Smooth muscle cell (in vitro differentiated cells): ENCODE results near the gene SCYL1. TPM values are rescaled to one million over a fixed set of nuclear protein-coding genes. Genes with fewer than 3 reads are reported as not detected.

Source experiments
- DNase-seq: peaks from one replicate; lab custom pipeline; 2025; ENCODE audit not compliant: unreplicated experiment; lab: John Stamatoyannopoulos, UW
- H2AFZ ChIP-seq: fragments of 200-600 bp; sonication (generic); 2 replicates; pipeline ENCODE4 v1.6.0; 2016; ENCODE audit warnings: antibody characterized with exemption, low read depth, mild to moderate bottlenecking
- H3F3A ChIP-seq: fragments of 200-600 bp; sonication (generic); 2 replicates; pipeline ENCODE4 v1.6.0; 2017; ENCODE audit warnings: antibody characterized with exemption, low read depth
- H3K27ac ChIP-seq: fragments of 200-600 bp; sonication (generic); 2 replicates; pipeline ENCODE4 v1.5.1; 2016; ENCODE audit warnings: low read depth, mild to moderate bottlenecking
- H3K27me3 ChIP-seq: fragments of 200-600 bp; sonication (generic); 2 replicates; pipeline ENCODE4 v1.6.1; 2016; ENCODE audit warnings: low read depth, mild to moderate bottlenecking
- H3K36me3 ChIP-seq: fragments of 200-600 bp; sonication (generic); 2 replicates; pipeline ENCODE4 v1.5.1; 2016; ENCODE audit warnings: low read depth
- H3K4me1 ChIP-seq: fragments of 200-600 bp; sonication (generic); 2 replicates; pipeline ENCODE4 v1.5.1; 2016; ENCODE audit warnings: low read depth
- H3K4me2 ChIP-seq: fragments of 200-600 bp; sonication (generic); 2 replicates; pipeline ENCODE4 v1.6.0; 2016; ENCODE audit warnings: mild to moderate bottlenecking
- H3K4me3 ChIP-seq: fragments of 200-600 bp; sonication (generic); 2 replicates; pipeline ENCODE4 v1.5.1; 2016; ENCODE audit warnings: mild to moderate bottlenecking
- H3K79me2 ChIP-seq: fragments of 200-600 bp; sonication (generic); 2 replicates; pipeline ENCODE4 v1.6.0; 2016; ENCODE audit warnings: low read depth, mild to moderate bottlenecking
- H3K9ac ChIP-seq: fragments of 200-600 bp; sonication (generic); 2 replicates; pipeline ENCODE4 v1.6.0; 2016; ENCODE audit warnings: low read depth
- H3K9me3 ChIP-seq: fragments of 200-600 bp; sonication (generic); replicated peaks from 2 replicates; pipeline ENCODE4 v1.5.1; 2016; ENCODE audit warnings: low read depth
- H4K20me1 ChIP-seq: fragments of 200-600 bp; sonication (generic); 2 replicates; pipeline ENCODE4 v1.6.0; 2016; ENCODE audit warnings: low read depth
- WGBS: methylation state at CpG from one replicate; pipeline ENCODE4 v1.1.7; 2016; ENCODE audit warnings: low lambda C conversion rate; 5-methylcytosine and 5-hydroxymethylcytosine counted together
- polyA plus RNA-seq: library from polyadenylated mRNA; unstranded; fragments of >200 nt; fragmentation: Nextera tagmentation; extraction: Ambion mirVana; gene quantifications from 2 replicates; pipeline ENCODE4 v1.2.1, GENCODE V29; 2016
- total RNA-seq: library from RNA; depleted of rRNA; stranded (reverse); fragments of >200 nt; gene quantifications from 2 replicates; pipeline ENCODE4 v1.2.3, GENCODE V29; 2014
- TF ChIP-seq, protein P1 (sequence below): fragments of 200-600 bp; sonication (generic); IDR thresholded peaks from 2 replicates; pipeline ENCODE4 v1.5.1; 2017; ENCODE audit warnings: borderline replicate concordance, mild to moderate bottlenecking, antibody characterized with exemption; ENCODE audit not compliant: insufficient read depth, poor library complexity, severe bottlenecking

Gene SCYL1
- total RNA-seq: 66.6 and 90.8 TPM in 2 replicates
- polyA plus RNA-seq: 108 and 123 TPM in 2 replicates

- no peaks in the 10 kb centered on the region for H3K27me3 ChIP-seq
- DNase-seq: peak; percentile 68
- H3K4me2 ChIP-seq: peak within 1 kb of the TSS; percentile 100
- TF ChIP-seq, protein P1, sequence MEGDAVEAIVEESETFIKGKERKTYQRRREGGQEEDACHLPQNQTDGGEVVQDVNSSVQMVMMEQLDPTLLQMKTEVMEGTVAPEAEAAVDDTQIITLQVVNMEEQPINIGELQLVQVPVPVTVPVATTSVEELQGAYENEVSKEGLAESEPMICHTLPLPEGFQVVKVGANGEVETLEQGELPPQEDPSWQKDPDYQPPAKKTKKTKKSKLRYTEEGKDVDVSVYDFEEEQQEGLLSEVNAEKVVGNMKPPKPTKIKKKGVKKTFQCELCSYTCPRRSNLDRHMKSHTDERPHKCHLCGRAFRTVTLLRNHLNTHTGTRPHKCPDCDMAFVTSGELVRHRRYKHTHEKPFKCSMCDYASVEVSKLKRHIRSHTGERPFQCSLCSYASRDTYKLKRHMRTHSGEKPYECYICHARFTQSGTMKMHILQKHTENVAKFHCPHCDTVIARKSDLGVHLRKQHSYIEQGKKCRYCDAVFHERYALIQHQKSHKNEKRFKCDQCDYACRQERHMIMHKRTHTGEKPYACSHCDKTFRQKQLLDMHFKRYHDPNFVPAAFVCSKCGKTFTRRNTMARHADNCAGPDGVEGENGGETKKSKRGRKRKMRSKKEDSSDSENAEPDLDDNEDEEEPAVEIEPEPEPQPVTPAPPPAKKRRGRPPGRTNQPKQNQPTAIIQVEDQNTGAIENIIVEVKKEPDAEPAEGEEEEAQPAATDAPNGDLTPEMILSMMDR: no peak
- peak within 1 kb of the TSS; percentile 72 for H2AFZ ChIP-seq
- H3K9ac ChIP-seq: peak within 1 kb of the TSS; percentile 100
- H3K4me1 ChIP-seq: peaks cover 34% of the 10 kb centered on the region
- H3K36me3 ChIP-seq: no peaks in the 10 kb centered on the region
- no peaks in the 10 kb centered on the region for H3K9me3 ChIP-seq
- H3K4me3 ChIP-seq: peak within 1 kb of the TSS; percentile 100
- H3K79me2 ChIP-seq: peaks cover 40% of the 10 kb centered on the region
- H3F3A ChIP-seq: peaks cover 30% of the 10 kb centered on the region
- peaks cover 52% of the 10 kb centered on the region for H4K20me1 ChIP-seq
- peak within 1 kb of the TSS; percentile 96 for H3K27ac ChIP-seq
- 3% methylated on average over 19 of the region's 82 CpGs for WGBS
Observed at GRCh38 chr11:65524741-65525545, at the start of gene SCYL1. Gene SCYL1 (plus strand): TSS chr11:65525083. CDS start chr11:65525154, 71 bp downstream.

- Histone ChIP-seq H2AFZ (no peak overlapping the region), H3K9ac (peak overlapping the region; percentile 99), H3K27me3 (no peaks in the 10 kb centered on the region), H3K9me3 (no peaks in the 10 kb centered on the region), H3K27ac (peak overlapping the region; percentile 100), H3K4me1 (peaks cover 38% of the 10 kb centered on the region), H3K4me3 (peak overlapping the region; percentile 64), H3K36me3 (no peaks in the 10 kb centered on the region), H3F3A (peaks cover 53% of the 10 kb centered on the region), H4K20me1 (no peaks in the 10 kb centered on the region), H3K79me2 (peaks cover 85% of the 10 kb centered on the region), H3K4me2 (peak overlapping the region; percentile 92)
- DNase-seq: no peak
- 34% methylated on average over 10 of the region's 10 CpGs for WGBS
- TF ChIP-seq, protein P1: no peak
Observed at GRCh38 chr11:65476632-65477148, 48.2 kb upstream of the SCYL1 start.

- H3K4me2 ChIP-seq: peak overlapping the region; percentile 92
- H3K27me3 ChIP-seq: no peaks in the 10 kb centered on the region
- H4K20me1 ChIP-seq: no peaks in the 10 kb centered on the region
- no peak overlapping the region for H2AFZ ChIP-seq
- peak; percentile 78 for DNase-seq
- 1% methylated on average over 46 of the region's 60 CpGs for WGBS
- TF ChIP-seq, protein P1: no peak
- H3K79me2 ChIP-seq: peaks cover 84% of the 10 kb centered on the region
- H3K9me3 ChIP-seq: no peaks in the 10 kb centered on the region
- H3K36me3 ChIP-seq: no peaks in the 10 kb centered on the region
- H3K27ac ChIP-seq: peak overlapping the region; percentile 100
- peak overlapping the region; percentile 64 for H3K4me3 ChIP-seq
- H3K9ac ChIP-seq: peak overlapping the region; percentile 99
- peaks cover 37% of the 10 kb centered on the region for H3K4me1 ChIP-seq
- peaks cover 55% of the 10 kb centered on the region for H3F3A ChIP-seq
Observed at GRCh38 chr11:65477149-65477965, 47.5 kb upstream of the SCYL1 start.
